BE2C (cell line): ENCODE data around the gene ITGB8.

Source experiments
- DNase-seq: peaks from one replicate; pipeline ENCODE4 v3.0.0-alpha.2; 2020
- H3K27me3 ChIP-seq: fragments of 250-450 bp; sonication (Bioruptor Pico); 2 replicates; pipeline ENCODE4 v1.5.1; 2020; ENCODE audit warnings: mild to moderate bottlenecking
- H3K36me3 ChIP-seq: fragments of 250-450 bp; sonication (Bioruptor Pico); 2 replicates; pipeline ENCODE4 v1.5.1; 2020; ENCODE audit warnings: mild to moderate bottlenecking
- H3K4me1 ChIP-seq: fragments of 250-450 bp; sonication (Bioruptor Pico); 2 replicates; pipeline ENCODE4 v1.5.1; 2020
- H3K4me3 ChIP-seq: 2 replicates; pipeline ENCODE4 v1.5.1; 2011; ENCODE audit warnings: low read depth, low read length
- H3K9me3 ChIP-seq: fragments of 250-450 bp; sonication (Bioruptor Pico); 2 replicates; pipeline ENCODE4 v1.5.1; 2020
- CTCF ChIP-seq: IDR thresholded peaks from 2 replicates; pipeline ENCODE4 v1.5.1; 2012; ENCODE audit warnings: mild to moderate bottlenecking, low read depth, low read length

The ITGB8 gene

GRCh38 chr7:20362574-20363253 lies 32.0 kb downstream of the ITGB8 start:
- Histone ChIP-seq H3K27me3 (no peaks in the 10 kb centered on the region), H3K4me1 (peaks cover 16% of the 10 kb centered on the region), H3K4me3 (no peak overlapping the region), H3K9me3 (no peaks in the 10 kb centered on the region), H3K36me3 (no peaks in the 10 kb centered on the region)
- no peak for TF ChIP-seq CTCF
- no peak for DNase-seq

- Histone ChIP-seq H3K27me3 (no peaks in the 10 kb centered on the region), H3K9me3 (no peaks in the 10 kb centered on the region; the same call in 1 of the 2 replicates), H3K4me3 (no peak overlapping the region), H3K4me1 (peaks cover 17% of the 10 kb centered on the region), H3K36me3 (no peaks in the 10 kb centered on the region)
- DNase-seq: no peak
- TF ChIP-seq CTCF: no peak
Measured at GRCh38 chr7:20364571-20365196, 34.0 kb downstream of the ITGB8 start.

- Histone ChIP-seq H3K4me3 (no peak overlapping the region), H3K4me1 (peaks cover 17% of the 10 kb centered on the region), H3K9me3 (no peaks in the 10 kb centered on the region; the same call in 1 of the 2 replicates), H3K36me3 (no peaks in the 10 kb centered on the region), H3K27me3 (no peaks in the 10 kb centered on the region)
- no peak for DNase-seq
- no peak for TF ChIP-seq CTCF
Measured at GRCh38 chr7:20365486-20365885, 34.8 kb downstream of the ITGB8 start.

- Histone ChIP-seq H3K36me3 (no peaks in the 10 kb centered on the region), H3K27me3 (no peaks in the 10 kb centered on the region), H3K4me1 (peaks cover 3% of the 10 kb centered on the region; the same call in 1 of the 2 replicates), H3K4me3 (no peak overlapping the region), H3K9me3 (no peaks in the 10 kb centered on the region; the same call in 1 of the 2 replicates)
- TF ChIP-seq CTCF: no peak
- DNase-seq: no peak
Measured at GRCh38 chr7:20374399-20374798, 43.7 kb downstream of the ITGB8 start.

- Histone ChIP-seq H3K36me3 (no peaks in the 10 kb centered on the region), H3K4me1 (no peaks in the 10 kb centered on the region), H3K27me3 (no peaks in the 10 kb centered on the region), H3K4me3 (no peak overlapping the region), H3K9me3 (no peaks in the 10 kb centered on the region)
- no peak for TF ChIP-seq CTCF
- DNase-seq: no peak
Measured at GRCh38 chr7:20376796-20377195, 46.1 kb downstream of the ITGB8 start.

- Histone ChIP-seq H3K27me3 (no peaks in the 10 kb centered on the region), H3K9me3 (no peaks in the 10 kb centered on the region), H3K4me1 (peaks cover 13% of the 10 kb centered on the region), H3K36me3 (no peaks in the 10 kb centered on the region), H3K4me3 (no peak overlapping the region)
- TF ChIP-seq CTCF: no peak
- no peak for DNase-seq
Measured at GRCh38 chr7:20381406-20382034, 50.8 kb downstream of the ITGB8 start.
